Neural progenitor cell (in vitro differentiated cells): ENCODE results near the gene PINLYP. TPM values are rescaled to one million over a fixed set of nuclear protein-coding genes. Genes with fewer than 3 reads are reported as not detected.

Experiments used
- DNase-seq: peaks from one replicate; pipeline ENCODE4 v3.0.0-alpha.2; 2016; ENCODE audit warnings: low spot score
- H2AFZ ChIP-seq: fragments of 200-600 bp; sonication (generic); replicated peaks from 2 replicates; pipeline ENCODE4 v1.6.1; 2016; ENCODE audit warnings: antibody characterized with exemption
- H3F3A ChIP-seq: fragments of 200-600 bp; sonication (generic); 2 replicates; pipeline ENCODE4 v1.6.1; 2016; ENCODE audit warnings: antibody characterized with exemption, low read depth
- H3K27ac ChIP-seq: fragments of 200-600 bp; sonication (generic); 2 replicates; pipeline ENCODE4 v1.5.1; 2016; ENCODE audit warnings: mild to moderate bottlenecking
- H3K27me3 ChIP-seq: fragments of 200-600 bp; sonication (generic); 2 replicates; pipeline ENCODE4 v1.6.1; 2016; ENCODE audit warnings: mild to moderate bottlenecking, moderate library complexity
- H3K36me3 ChIP-seq: fragments of 200-600 bp; sonication (generic); 2 replicates; pipeline ENCODE4 v1.5.1; 2016
- H3K4me1 ChIP-seq: fragments of 200-600 bp; sonication (generic); 2 replicates; pipeline ENCODE4 v1.6.1; 2016; ENCODE audit warnings: mixed run types
- H3K4me2 ChIP-seq: fragments of 200-600 bp; sonication (generic); 2 replicates; pipeline ENCODE4 v1.6.1; 2016
- H3K4me3 ChIP-seq: fragments of 200-600 bp; sonication (generic); 2 replicates; pipeline ENCODE4 v1.5.1; 2016
- H3K79me2 ChIP-seq: fragments of 200-600 bp; sonication (generic); 2 replicates; pipeline ENCODE4 v1.6.1; 2016; ENCODE audit warnings: low read depth
- H3K9ac ChIP-seq: fragments of 200-600 bp; sonication (generic); 2 replicates; pipeline ENCODE4 v1.6.1; 2016
- H3K9me3 ChIP-seq: fragments of 200-600 bp; sonication (generic); 2 replicates; pipeline ENCODE4 v1.5.1; 2016; ENCODE audit warnings: low read depth
- H4K20me1 ChIP-seq: fragments of 200-600 bp; sonication (generic); 2 replicates; pipeline ENCODE4 v1.6.1; 2016; ENCODE audit warnings: low read depth
- H3K27ac Mint-ChIP-seq: 3 replicates; pipeline ENCODE4 v1.8.0; 2021; ENCODE audit warnings: mixed read lengths
- H3K27me3 Mint-ChIP-seq: 2 replicates; pipeline ENCODE4 v1.8.0; 2022; ENCODE audit warnings: low read depth, mild to moderate bottlenecking, inconsistent platforms, moderate library complexity, mixed read lengths; ENCODE audit not compliant: insufficient read depth
- H3K36me3 Mint-ChIP-seq: 3 replicates; pipeline ENCODE4 v1.8.0; 2021; ENCODE audit warnings: mixed read lengths
- H3K4me1 Mint-ChIP-seq: 3 replicates; pipeline ENCODE4 v1.8.0; 2021; ENCODE audit warnings: mixed read lengths
- H3K4me3 Mint-ChIP-seq: 3 replicates; pipeline ENCODE4 v1.8.0; 2021; ENCODE audit warnings: mild to moderate bottlenecking, moderate library complexity, mixed read lengths
- H3K9me3 Mint-ChIP-seq: 3 replicates; pipeline ENCODE4 v1.8.0; 2020; ENCODE audit warnings: mixed read lengths
- CTCF ChIP-seq: fragments of 200-600 bp; sonication (generic); IDR thresholded peaks from 2 replicates; pipeline ENCODE4 v1.5.1; 2017; ENCODE audit warnings: antibody characterized with exemption, mild to moderate bottlenecking
- EZH2 ChIP-seq: fragments of 200-600 bp; sonication (generic); IDR thresholded peaks from 2 replicates; pipeline ENCODE4 v1.6.1; 2017; ENCODE audit warnings: antibody characterized with exemption, mild to moderate bottlenecking, moderate library complexity
- EZH2phosphoT487 ChIP-seq: fragments of 200-600 bp; sonication (generic); IDR thresholded peaks from 2 replicates; pipeline ENCODE4 v1.6.1; 2017; ENCODE audit warnings: antibody characterized with exemption
- total RNA-seq: library from RNA; depleted of rRNA; stranded (reverse); fragments of >200 nt; gene quantifications from 2 replicates; pipeline ENCODE4 v1.2.3, GENCODE V29; 2015; ENCODE audit warnings: low replicate concordance

The PINLYP gene
- total RNA-seq, 1 donor from 2014 or later = 4.0 TPM

GRCh38 chr19:43563816-43564457 is 11.7 kb upstream of the PINLYP start:
- H3F3A ChIP-seq = no peaks in the 10 kb centered on the region
- no peaks in the 10 kb centered on the region for H3K79me2 ChIP-seq
- peaks cover 21% of the 10 kb centered on the region for H3K36me3 Mint-ChIP-seq
- no peak overlapping the region for H3K9ac ChIP-seq
- no peak overlapping the region for H3K27ac ChIP-seq
- no peaks in the 10 kb centered on the region for H3K27me3 ChIP-seq
- no peaks in the 10 kb centered on the region for H3K9me3 ChIP-seq
- no peaks in the 10 kb centered on the region for H4K20me1 ChIP-seq
- H3K4me1 ChIP-seq = no peaks in the 10 kb centered on the region
- no peaks in the 10 kb centered on the region for H3K9me3 Mint-ChIP-seq
- no peak overlapping the region for H2AFZ ChIP-seq
- H3K4me1 Mint-ChIP-seq = no peaks in the 10 kb centered on the region
- no peaks in the 10 kb centered on the region for H3K36me3 ChIP-seq
- DNase-seq = no peak
- TF ChIP-seq EZH2 (no peak), CTCF (no peak), EZH2phosphoT487 (no peak)
- no peak overlapping the region for H3K4me3 Mint-ChIP-seq
- H3K4me3 ChIP-seq = no peak overlapping the region
- H3K27ac Mint-ChIP-seq = no peak overlapping the region
- H3K27me3 Mint-ChIP-seq = no peaks in the 10 kb centered on the region
- H3K4me2 ChIP-seq = no peak overlapping the region

- peaks cover 8% of the 10 kb centered on the region for H3K79me2 ChIP-seq
These were observed 10.8 kb upstream of the PINLYP start for GRCh38 chr19:43564800-43565199.

GRCh38 chr19:43569657-43570056 is 5.9 kb upstream of the PINLYP start:
- Histone ChIP-seq H3K4me3 (no peak overlapping the region), H3K79me2 (peaks cover 40% of the 10 kb centered on the region), H3K27me3 (no peaks in the 10 kb centered on the region), H3K36me3 (no peaks in the 10 kb centered on the region), H2AFZ (no peak overlapping the region), H3K4me2 (no peak overlapping the region), H4K20me1 (no peaks in the 10 kb centered on the region), H3K27ac (no peak overlapping the region), H3F3A (no peaks in the 10 kb centered on the region), H3K4me1 (peaks cover 4% of the 10 kb centered on the region), H3K9ac (no peak overlapping the region), H3K9me3 (no peaks in the 10 kb centered on the region)
- peaks cover 17% of the 10 kb centered on the region for H3K4me1 Mint-ChIP-seq
- no peaks in the 10 kb centered on the region for H3K27me3 Mint-ChIP-seq
- peaks cover 17% of the 10 kb centered on the region for H3K36me3 Mint-ChIP-seq
- TF ChIP-seq EZH2phosphoT487 (no peak), EZH2 (no peak)
- no peaks in the 10 kb centered on the region for H3K9me3 Mint-ChIP-seq
- DNase-seq = no peak
- H3K4me3 Mint-ChIP-seq = peak overlapping the region; percentile 14
- H3K27ac Mint-ChIP-seq = no peak overlapping the region

More at GRCh38 chr19:43564800-43565199, 10.8 kb upstream of the PINLYP start:
- no peaks in the 10 kb centered on the region for H3K9me3 ChIP-seq
- no peak overlapping the region for H3K27ac ChIP-seq
- TF ChIP-seq CTCF (no peak), EZH2phosphoT487 (no peak), EZH2 (no peak)
- no peaks in the 10 kb centered on the region for H3K27me3 ChIP-seq
- peaks cover 22% of the 10 kb centered on the region for H3K36me3 Mint-ChIP-seq
- no peak for DNase-seq
- no peaks in the 10 kb centered on the region for H3K4me1 Mint-ChIP-seq
- no peaks in the 10 kb centered on the region for H4K20me1 ChIP-seq
- H3K27ac Mint-ChIP-seq = peak overlapping the region; percentile 87
- H3K27me3 Mint-ChIP-seq = no peaks in the 10 kb centered on the region
- no peak overlapping the region for H3K9ac ChIP-seq
- no peaks in the 10 kb centered on the region for H3K36me3 ChIP-seq
- H3K4me2 ChIP-seq = no peak overlapping the region
- no peaks in the 10 kb centered on the region for H3F3A ChIP-seq
- H2AFZ ChIP-seq = no peak overlapping the region
- H3K9me3 Mint-ChIP-seq = no peaks in the 10 kb centered on the region
- H3K4me1 ChIP-seq = no peaks in the 10 kb centered on the region
- H3K4me3 ChIP-seq = no peak overlapping the region
- H3K4me3 Mint-ChIP-seq = no peak overlapping the region

- DNase-seq = no peak
- H3K36me3 ChIP-seq = no peaks in the 10 kb centered on the region
- Mint-ChIP-seq H3K36me3 (peaks cover 22% of the 10 kb centered on the region), H3K4me1 (peaks cover 23% of the 10 kb centered on the region), H3K27me3 (no peaks in the 10 kb centered on the region), H3K9me3 (no peaks in the 10 kb centered on the region), H3K4me3 (no peak overlapping the region), H3K27ac (no peak overlapping the region)
- H2AFZ ChIP-seq = no peak overlapping the region
- H4K20me1 ChIP-seq = no peaks in the 10 kb centered on the region
- H3K4me1 ChIP-seq = peaks cover 5% of the 10 kb centered on the region
- no peak overlapping the region for H3K9ac ChIP-seq
- H3K27ac ChIP-seq = no peak overlapping the region
- no peak overlapping the region for H3K4me3 ChIP-seq
- H3K27me3 ChIP-seq = no peaks in the 10 kb centered on the region
- no peak for TF ChIP-seq CTCF
- no peak for TF ChIP-seq EZH2
- no peak for TF ChIP-seq EZH2phosphoT487
- no peak overlapping the region for H3K4me2 ChIP-seq
- H3F3A ChIP-seq = no peaks in the 10 kb centered on the region
- H3K79me2 ChIP-seq = peaks cover 46% of the 10 kb centered on the region
- no peaks in the 10 kb centered on the region for H3K9me3 ChIP-seq
These were observed 5.3 kb upstream of the PINLYP start for GRCh38 chr19:43570174-43570791.
